Transverse colon (tissue), 4 donors: Measurements from ENCODE around the gene PKIG. TPM values are rescaled to one million over a fixed set of nuclear protein-coding genes. Genes with fewer than 3 reads are reported as not detected.

Experiments used
- DNase-seq: peaks from one replicate; pipeline ENCODE4 v3.0.0-alpha.2; 2019
- H3K27ac ChIP-seq, 4 donors: fragments of 200-600 bp; sonication (generic); 2 replicates each; pipeline ENCODE4 v1.5.1; 2016 to 2018; ENCODE audit warnings: inconsistent platforms in 4 of 4
- H3K27me3 ChIP-seq: fragments of 200-600 bp; sonication (generic); 2 replicates; pipeline ENCODE4 v1.5.1; 2017; ENCODE audit warnings: inconsistent platforms
- H3K36me3 ChIP-seq, 4 donors: fragments of 200-600 bp; sonication (generic); 2 replicates each; pipeline ENCODE4 v1.5.1; 2017 to 2019; ENCODE audit warnings: inconsistent platforms in 4 of 4
- H3K4me1 ChIP-seq, 4 donors: fragments of 200-600 bp; sonication (generic); 2 replicates each; pipeline ENCODE4 v1.5.1; 2017 to 2020; ENCODE audit warnings: inconsistent platforms in 4 of 4
- H3K4me3 ChIP-seq, 4 donors: fragments of 200-600 bp; sonication (generic); 1 replicate in 1 of 4; 2 replicates in 3 of 4; pipeline versions ENCODE4 v1.5.1 to v1.6.1; 2017 to 2019; ENCODE audit warnings: inconsistent platforms in 4 of 4
- H3K9me3 ChIP-seq, 2 donors: fragments of 200-600 bp; sonication (generic); 2 replicates each; pipeline ENCODE4 v1.5.1; 2017 to 2019; ENCODE audit warnings: inconsistent platforms in 2 of 2
- EP300 ChIP-seq: sonication (generic); formaldehyde crosslinking; IDR thresholded peaks from one replicate; pipeline ENCODE4 v1.6.1; 2017; ENCODE audit warnings: antibody characterized with exemption, low read depth
- POLR2A ChIP-seq: fragments of 450-650 bp; IDR thresholded peaks from one replicate; pipeline ENCODE4 v1.6.1; 2016; ENCODE audit warnings: antibody characterized with exemption, mild to moderate bottlenecking, moderate library complexity
- POLR2AphosphoS5 ChIP-seq, 3 donors: sonication (generic); formaldehyde crosslinking; IDR thresholded peaks; one replicate each; pipeline ENCODE4 v1.6.1; 2016; ENCODE audit warnings: antibody characterized with exemption in 3 of 3
- WGBS, 2 donors: methylation state at CpG; one replicate each; pipeline ENCODE4 v1.1.5; 2018; ENCODE audit warnings: low coverage in 1 of 2; 5-methylcytosine and 5-hydroxymethylcytosine counted together
- in situ Hi-C, 4 donors: fragments of 200-750 bp; cut with MboI; loops; one replicate each; pipeline versions ENCODE4 v1.15.0 to v1.15.1; 2017; ENCODE audit warnings: low sequenced_read_pairs in 3 of 4, low pct_ligation_motif_present in 1 of 4, low pct_unique_long_range_greater_than_20kb in 1 of 4
- intact Hi-C: fragments of 100-400 bp; cut with DNase I; formaldehyde crosslinking; loops from one replicate; pipeline ENCODE4 v1.15.1; 2023; ENCODE audit warnings: low total_unique reads
- total RNA-seq, 4 donors: library from RNA; depleted of rRNA; stranded (reverse); fragments of >200 nt; gene quantifications; one replicate each; pipeline ENCODE4 v1.1.0, GENCODE V29; 2016
- TF ChIP-seq, protein P1 (sequence below), 5 experiments: fragments of 200-600 bp in 3 of 5; fragments of 450-650 bp in 2 of 5; sonication (generic) in 3 of 5; IDR thresholded peaks; 1 replicate in 2 of 5; 2 replicates in 3 of 5; pipeline ENCODE4 v1.5.1; 2016 to 2017; ENCODE audit warnings: antibody characterized with exemption in 5 of 5, inconsistent platforms in 3 of 5, mild to moderate bottlenecking in 2 of 5, moderate library complexity in 1 of 5

The PKIG gene
- total RNA-seq, 4 donors from 2014 or later: 40.8 to 106 (median 80.4) TPM

GRCh38 chr20:44657875-44658274 is 75.5 kb downstream of the PKIG start:
- Histone ChIP-seq H3K9me3 (no peaks in the 10 kb centered on the region), H3K4me3 (no peak overlapping the region), H3K27me3 (no peaks in the 10 kb centered on the region), H3K36me3 (no peaks in the 10 kb centered on the region), H3K27ac (no peak overlapping the region), H3K4me1 (peaks cover 0 to 3% (median under 1%) of the 10 kb centered on the region in 4 donors)
- intact Hi-C loops: no loop called here
- TF ChIP-seq POLR2AphosphoS5 (IDR thresholded peaks at IDR 0.05) (no peak), POLR2A (no peak), EP300 (no peak)
- TF ChIP-seq, protein P1, sequence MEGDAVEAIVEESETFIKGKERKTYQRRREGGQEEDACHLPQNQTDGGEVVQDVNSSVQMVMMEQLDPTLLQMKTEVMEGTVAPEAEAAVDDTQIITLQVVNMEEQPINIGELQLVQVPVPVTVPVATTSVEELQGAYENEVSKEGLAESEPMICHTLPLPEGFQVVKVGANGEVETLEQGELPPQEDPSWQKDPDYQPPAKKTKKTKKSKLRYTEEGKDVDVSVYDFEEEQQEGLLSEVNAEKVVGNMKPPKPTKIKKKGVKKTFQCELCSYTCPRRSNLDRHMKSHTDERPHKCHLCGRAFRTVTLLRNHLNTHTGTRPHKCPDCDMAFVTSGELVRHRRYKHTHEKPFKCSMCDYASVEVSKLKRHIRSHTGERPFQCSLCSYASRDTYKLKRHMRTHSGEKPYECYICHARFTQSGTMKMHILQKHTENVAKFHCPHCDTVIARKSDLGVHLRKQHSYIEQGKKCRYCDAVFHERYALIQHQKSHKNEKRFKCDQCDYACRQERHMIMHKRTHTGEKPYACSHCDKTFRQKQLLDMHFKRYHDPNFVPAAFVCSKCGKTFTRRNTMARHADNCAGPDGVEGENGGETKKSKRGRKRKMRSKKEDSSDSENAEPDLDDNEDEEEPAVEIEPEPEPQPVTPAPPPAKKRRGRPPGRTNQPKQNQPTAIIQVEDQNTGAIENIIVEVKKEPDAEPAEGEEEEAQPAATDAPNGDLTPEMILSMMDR (IDR thresholded peaks at IDR 0.05): no peak
- in situ Hi-C loops: no loop called here
- no peak for DNase-seq
- whole genome bisulfite sequencing, 2 donors: 90% methylated on average over 2 of the region's 2 CpGs; no CpG with 5 or more reads in 1 of the 2 donors

DNA sequence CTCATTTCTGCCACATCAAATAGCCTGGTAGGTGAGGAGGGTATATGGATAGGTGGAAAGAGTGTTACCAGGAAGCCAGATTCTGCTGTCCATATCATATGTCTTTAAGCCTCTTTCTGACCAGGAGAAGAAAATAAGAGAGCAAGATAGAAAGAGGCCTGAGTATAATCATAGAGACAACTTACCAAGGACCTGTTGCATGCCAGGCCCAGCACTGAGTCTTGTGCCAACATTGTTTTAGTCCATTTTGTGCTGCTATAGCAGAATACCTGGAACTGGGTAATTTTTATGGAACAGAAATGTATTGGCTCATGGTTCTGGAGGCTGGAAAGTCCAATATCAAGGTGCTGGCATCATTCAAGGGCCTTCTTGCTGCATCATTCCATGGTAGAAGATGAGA is 76.4 kb downstream of the PKIG start:
- Histone ChIP-seq H3K27me3 (no peaks in the 10 kb centered on the region), H3K4me3 (no peak overlapping the region), H3K9me3 (no peaks in the 10 kb centered on the region), H3K36me3 (no peaks in the 10 kb centered on the region), H3K4me1 (no peaks in the 10 kb centered on the region), H3K27ac (no peak overlapping the region)
- DNase-seq: no peak
- in situ Hi-C loops: no loop called here
- intact Hi-C loops: no loop called here
- TF ChIP-seq POLR2AphosphoS5 (IDR thresholded peaks at IDR 0.05) (no peak), EP300 (no peak), POLR2A (no peak)
- TF ChIP-seq, protein P1 (IDR thresholded peaks at IDR 0.05): no peak

DNA sequence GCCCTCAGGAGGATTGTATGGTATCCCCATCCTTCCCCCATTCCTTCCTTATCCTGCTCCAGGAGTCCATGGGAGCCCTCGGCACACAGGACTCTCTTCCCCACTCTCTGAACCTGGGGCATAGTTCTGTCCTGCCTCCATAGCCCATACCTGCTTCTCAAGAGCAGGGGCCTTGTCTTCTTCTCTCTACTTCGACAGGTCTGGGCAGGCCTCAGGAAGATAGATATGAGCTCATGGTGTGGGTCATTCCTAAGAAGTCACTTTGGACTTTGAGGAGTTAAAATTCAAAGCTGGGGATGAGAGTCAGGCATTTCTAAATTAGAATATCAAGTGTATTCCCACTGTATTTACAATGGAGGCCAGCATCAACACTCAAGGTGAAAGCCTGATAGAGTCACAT is 77.6 kb downstream of the PKIG start:
- H3K4me1 ChIP-seq: no peaks in the 10 kb centered on the region
- H3K4me3 ChIP-seq: no peak overlapping the region
- intact Hi-C loops (no loop called here), in situ Hi-C loops (no loop called here)
- H3K9me3 ChIP-seq: no peaks in the 10 kb centered on the region
- no peak for DNase-seq
- WGBS, 2 donors: 80 to 88% methylated on average over 1 to 2 of the region's 2 CpGs
- TF ChIP-seq, protein P1 (IDR thresholded peaks at IDR 0.05): no peak
- TF ChIP-seq POLR2A (no peak), EP300 (no peak), POLR2AphosphoS5 (IDR thresholded peaks at IDR 0.05) (no peak)
- no peak overlapping the region for H3K27ac ChIP-seq
- H3K36me3 ChIP-seq: no peaks in the 10 kb centered on the region
- no peaks in the 10 kb centered on the region for H3K27me3 ChIP-seq

DNA sequence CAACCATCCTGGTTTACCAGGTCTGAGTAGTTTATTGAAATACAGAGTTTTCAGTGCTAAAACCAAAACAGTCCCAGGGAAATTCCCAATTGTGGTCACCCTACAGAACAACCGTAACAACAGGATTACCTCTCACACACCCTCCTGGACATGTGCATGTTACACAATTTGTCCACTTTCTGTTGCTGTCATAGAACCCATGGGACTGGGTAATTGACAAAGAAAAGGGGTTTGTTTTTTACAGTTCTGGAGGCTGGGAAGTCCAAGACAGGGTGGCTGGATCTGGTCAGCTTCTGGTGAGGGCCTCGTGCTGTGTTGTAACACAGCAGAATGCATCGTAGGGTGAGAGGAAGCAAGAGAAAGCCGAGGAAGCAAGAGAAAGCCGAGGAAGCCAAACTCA is 78.2 kb downstream of the PKIG start:
- no peak for DNase-seq
- in situ Hi-C loops (no loop called here), intact Hi-C loops (no loop called here)
- Histone ChIP-seq H3K27me3 (no peaks in the 10 kb centered on the region), H3K9me3 (no peaks in the 10 kb centered on the region), H3K4me1 (no peaks in the 10 kb centered on the region), H3K27ac (no peak overlapping the region), H3K4me3 (no peak overlapping the region), H3K36me3 (no peaks in the 10 kb centered on the region)
- 67 to 90% methylated on average over 4 to 5 of the region's 5 CpGs for WGBS, 2 donors
- TF ChIP-seq EP300 (no peak), POLR2A (no peak), POLR2AphosphoS5 (IDR thresholded peaks at IDR 0.05) (no peak)
- TF ChIP-seq, protein P1 (IDR thresholded peaks at IDR 0.05): no peak
